ENCODE data around the gene PREX1. TPM values are rescaled to one million over a fixed set of nuclear protein-coding genes. Genes with fewer than 3 reads are reported as not detected.

The PREX1 gene
- total and polyA plus RNA-seq, 4 donors = 29.5 to 121 (median 69.3) TPM

GRCh38 chr20:48847498-48848205, 19.9 kb upstream of the PREX1 start:
- peaks cover 0 to 3% (median 0%) of the 10 kb centered on the region in 5 donors for H3K4me1 ChIP-seq (ENCODE audit: control insufficient read depth in 5 of 5, insufficient read depth in 5 of 5, low read length in 5 of 5)
- H3K36me3 ChIP-seq (ENCODE audit: control insufficient read depth in 4 of 4, insufficient read depth in 4 of 4, low read length in 4 of 4) = no peaks in the 10 kb centered on the region
- 76 to 82% methylated on average over 5 of the region's 5 CpGs for WGBS, 2 donors
- no peak overlapping the region for H3K27ac ChIP-seq (ENCODE audit: low read depth in 1 of 2, low read length in 1 of 2)
- DNase-seq (no peak), ATAC-seq (ENCODE audit: insufficient read depth, low FRiP score) (no peak)
- no peak overlapping the region for H3K4me3 ChIP-seq
- no peak for TF ChIP-seq CTCF (IDR thresholded peaks at IDR 0.05; ENCODE audit: control extremely low read depth, extremely low read depth)
- peaks cover 0 to 53% (median 8%) of the 10 kb centered on the region in 3 donors for H3K27me3 ChIP-seq (ENCODE audit: control insufficient read depth in 3 of 3, insufficient read depth in 3 of 3, low read length in 2 of 3)
- H3K9me3 ChIP-seq (ENCODE audit: control insufficient read depth in 4 of 4, insufficient read depth in 3 of 4, low read length in 3 of 4) = peaks cover 0 to 2% (median 0%) of the 10 kb centered on the region in 4 donors
- no peak overlapping the region for H3K9ac ChIP-seq (ENCODE audit: insufficient read depth in 1 of 2, low read length in 2 of 2)

- peaks cover 0 to 56% (median 8%) of the 10 kb centered on the region in 3 donors for H3K27me3 ChIP-seq (ENCODE audit: control insufficient read depth in 3 of 3, insufficient read depth in 3 of 3, low read length in 2 of 3)
- H3K36me3 ChIP-seq (ENCODE audit: control insufficient read depth in 4 of 4, insufficient read depth in 4 of 4, low read length in 4 of 4) = no peaks in the 10 kb centered on the region
- peaks cover 0 to 3% (median 0%) of the 10 kb centered on the region in 5 donors for H3K4me1 ChIP-seq (ENCODE audit: control insufficient read depth in 5 of 5, insufficient read depth in 5 of 5, low read length in 5 of 5)
- ATAC-seq (ENCODE audit: insufficient read depth, low FRiP score) (no peak), DNase-seq (no peak)
- no peak overlapping the region for H3K27ac ChIP-seq (ENCODE audit: low read depth in 1 of 2, low read length in 1 of 2)
- TF ChIP-seq CTCF (IDR thresholded peaks at IDR 0.05; ENCODE audit: control extremely low read depth, extremely low read depth) = no peak
- 39 to 48% methylated on average over 12 of the region's 12 CpGs for WGBS, 2 donors
- peaks cover 0 to 2% (median 0%) of the 10 kb centered on the region in 4 donors for H3K9me3 ChIP-seq (ENCODE audit: control insufficient read depth in 4 of 4, insufficient read depth in 3 of 4, low read length in 3 of 4)
- no peak overlapping the region for H3K4me3 ChIP-seq
- H3K9ac ChIP-seq (ENCODE audit: insufficient read depth in 1 of 2, low read length in 2 of 2) = no peak overlapping the region
These were observed 19.0 kb upstream of the PREX1 start for GRCh38 chr20:48846516-48847492.

- peaks cover 0 to 63% (median 8%) of the 10 kb centered on the region in 3 donors for H3K27me3 ChIP-seq (ENCODE audit: control insufficient read depth in 3 of 3, insufficient read depth in 3 of 3, low read length in 2 of 3)
- H3K36me3 ChIP-seq (ENCODE audit: control insufficient read depth in 4 of 4, insufficient read depth in 4 of 4, low read length in 4 of 4) = no peaks in the 10 kb centered on the region
- H3K4me1 ChIP-seq (ENCODE audit: control insufficient read depth in 5 of 5, insufficient read depth in 5 of 5, low read length in 5 of 5) = peaks cover 0 to 3% (median 0%) of the 10 kb centered on the region in 5 donors
- 75 to 91% methylated on average over 7 of the region's 7 CpGs for WGBS, 2 donors
- no peak overlapping the region for H3K9ac ChIP-seq (ENCODE audit: insufficient read depth in 1 of 2, low read length in 2 of 2)
- TF ChIP-seq CTCF (IDR thresholded peaks at IDR 0.05; ENCODE audit: control extremely low read depth, extremely low read depth) = no peak
- no peak overlapping the region for H3K4me3 ChIP-seq
- H3K27ac ChIP-seq (ENCODE audit: low read depth in 1 of 2, low read length in 1 of 2) = no peak overlapping the region
- H3K9me3 ChIP-seq (ENCODE audit: control insufficient read depth in 4 of 4, insufficient read depth in 3 of 4, low read length in 3 of 4) = peaks cover 0 to 2% (median 0%) of the 10 kb centered on the region in 4 donors
- ATAC-seq (ENCODE audit: insufficient read depth, low FRiP score) = no peak
- no peak for DNase-seq
These were observed 18.0 kb upstream of the PREX1 start for GRCh38 chr20:48845721-48846306.

All from lung (tissue), 12 donors.